Activated naive CD4-positive, alpha-beta T cell treated with anti-CD3 and anti-CD28 coated beads, Interleukin-2, amount 50 U/mL, for 24 hours (primary cell): ENCODE measurements around the gene SLC5A8.
"Not testable (repeated sequence)": the region's sequence is repeated elsewhere in the genome, so short reads cannot be mapped to it uniquely, and the experiment has no call there.

Experiments used
- H3K27ac Mint-ChIP-seq: one replicate; pipeline ENCODE4 v1.8.0; 2021; ENCODE audit warnings: mild to moderate bottlenecking, mixed read lengths
- H3K27me3 Mint-ChIP-seq: one replicate; pipeline ENCODE4 v1.8.0; 2021; ENCODE audit warnings: mixed read lengths
- H3K36me3 Mint-ChIP-seq: one replicate; pipeline ENCODE4 v1.8.0; 2021; ENCODE audit warnings: mixed read lengths
- H3K4me1 Mint-ChIP-seq: one replicate; pipeline ENCODE4 v1.8.0; 2021; ENCODE audit warnings: mixed read lengths
- H3K4me3 Mint-ChIP-seq: one replicate; pipeline ENCODE4 v1.8.0; 2021; ENCODE audit warnings: mild to moderate bottlenecking, mixed read lengths
- H3K9me3 Mint-ChIP-seq: one replicate; pipeline ENCODE4 v1.8.0; 2021; ENCODE audit warnings: mixed read lengths

Gene SLC5A8

GRCh38 chr12:101200824-101201223 is 9.2 kb downstream of the SLC5A8 start:
- Mint-ChIP-seq H3K36me3 (no peaks in the 10 kb centered on the region), H3K4me3 (no peak overlapping the region), H3K9me3 (no peaks in the 10 kb centered on the region), H3K4me1 (no peaks in the 10 kb centered on the region), H3K27ac (no peak overlapping the region), H3K27me3 (peaks cover 2% of the 10 kb centered on the region)

GRCh38 chr12:101200145-101200544 is 9.9 kb downstream of the SLC5A8 start:
- Mint-ChIP-seq H3K4me3 (no peak overlapping the region), H3K27ac (no peak overlapping the region), H3K27me3 (peaks cover 2% of the 10 kb centered on the region), H3K4me1 (no peaks in the 10 kb centered on the region), H3K9me3 (no peaks in the 10 kb centered on the region), H3K36me3 (no peaks in the 10 kb centered on the region)

- Mint-ChIP-seq H3K27me3 (no peaks in the 10 kb centered on the region), H3K9me3 (no peaks in the 10 kb centered on the region), H3K36me3 (no peaks in the 10 kb centered on the region), H3K27ac (no peak overlapping the region), H3K4me1 (no peaks in the 10 kb centered on the region), H3K4me3 (no peak overlapping the region)
These were observed 23.7 kb downstream of the SLC5A8 start for GRCh38 chr12:101186291-101186690.

- H3K4me3 Mint-ChIP-seq = no peak overlapping the region
These were observed 28.3 kb downstream of the SLC5A8 start for GRCh38 chr12:101181776-101182175.

GRCh38 chr12:101174541-101174940 is 35.5 kb downstream of the SLC5A8 start:
- Mint-ChIP-seq H3K4me1 (no peaks in the 10 kb centered on the region), H3K9me3 (peaks cover 16% of the 10 kb centered on the region), H3K36me3 (no peaks in the 10 kb centered on the region), H3K27me3 (peaks cover 6% of the 10 kb centered on the region), H3K27ac (no peak overlapping the region), H3K4me3 (no peak overlapping the region)

More at GRCh38 chr12:101181776-101182175, 28.3 kb downstream of the SLC5A8 start:
- Mint-ChIP-seq H3K9me3 (peaks cover 1% of the 10 kb centered on the region), H3K4me1 (no peaks in the 10 kb centered on the region), H3K36me3 (no peaks in the 10 kb centered on the region), H3K27me3 (no peaks in the 10 kb centered on the region), H3K27ac (no peak overlapping the region)

GRCh38 chr12:101173197-101173749 is 36.8 kb downstream of the SLC5A8 start:
- H3K36me3 Mint-ChIP-seq = no peaks in the 10 kb centered on the region
- H3K27me3 Mint-ChIP-seq = peaks cover 6% of the 10 kb centered on the region

GRCh38 chr12:101172316-101172715 is 37.7 kb downstream of the SLC5A8 start:
- no peaks in the 10 kb centered on the region for H3K4me1 Mint-ChIP-seq
- H3K36me3 Mint-ChIP-seq = no peaks in the 10 kb centered on the region
- no peak overlapping the region for H3K27ac Mint-ChIP-seq
- H3K4me3 Mint-ChIP-seq = no peak overlapping the region
- peaks cover 6% of the 10 kb centered on the region for H3K27me3 Mint-ChIP-seq
- H3K9me3 Mint-ChIP-seq = peaks cover 16% of the 10 kb centered on the region

More at GRCh38 chr12:101173197-101173749, 36.8 kb downstream of the SLC5A8 start:
- H3K4me3 Mint-ChIP-seq = no peak overlapping the region
- peaks cover 16% of the 10 kb centered on the region for H3K9me3 Mint-ChIP-seq
- no peak overlapping the region for H3K27ac Mint-ChIP-seq
- no peaks in the 10 kb centered on the region for H3K4me1 Mint-ChIP-seq

- Mint-ChIP-seq H3K4me1 (no peaks in the 10 kb centered on the region), H3K36me3 (no peaks in the 10 kb centered on the region), H3K4me3 (no peak overlapping the region), H3K27me3 (peaks cover 6% of the 10 kb centered on the region), H3K9me3 (no peaks in the 10 kb centered on the region), H3K27ac (no peak overlapping the region)
These were observed 42.0 kb downstream of the SLC5A8 start for GRCh38 chr12:101168001-101168400.

GRCh38 chr12:101166866-101167265 is 43.2 kb downstream of the SLC5A8 start:
- H3K4me3 Mint-ChIP-seq = no peak overlapping the region
- no peaks in the 10 kb centered on the region for H3K36me3 Mint-ChIP-seq
- no peaks in the 10 kb centered on the region for H3K9me3 Mint-ChIP-seq
- no peaks in the 10 kb centered on the region for H3K4me1 Mint-ChIP-seq
- H3K27me3 Mint-ChIP-seq = peaks cover 6% of the 10 kb centered on the region
- no peak overlapping the region for H3K27ac Mint-ChIP-seq

- H3K4me1 Mint-ChIP-seq = no peaks in the 10 kb centered on the region
- H3K27ac Mint-ChIP-seq = no peak overlapping the region
- H3K27me3 Mint-ChIP-seq = no peaks in the 10 kb centered on the region
- H3K9me3 Mint-ChIP-seq = no peaks in the 10 kb centered on the region
- no peaks in the 10 kb centered on the region for H3K36me3 Mint-ChIP-seq
- H3K4me3 Mint-ChIP-seq = no peak overlapping the region
These were observed 44.7 kb downstream of the SLC5A8 start for GRCh38 chr12:101165319-101165718.

- H3K9me3 Mint-ChIP-seq, H3K36me3 Mint-ChIP-seq, H3K27me3 Mint-ChIP-seq, H3K27ac Mint-ChIP-seq, H3K4me1 Mint-ChIP-seq, H3K4me3 Mint-ChIP-seq: not testable (repeated sequence)
These were observed 64.1 kb downstream of the SLC5A8 start for GRCh38 chr12:101145777-101146431.

- Mint-ChIP-seq H3K4me3 (no peak overlapping the region), H3K9me3 (no peaks in the 10 kb centered on the region), H3K36me3 (no peaks in the 10 kb centered on the region), H3K27me3 (peaks cover 6% of the 10 kb centered on the region), H3K4me1 (no peaks in the 10 kb centered on the region), H3K27ac (no peak overlapping the region)
These were observed 82.4 kb downstream of the SLC5A8 start for GRCh38 chr12:101127521-101128219.

GRCh38 chr12:101117842-101118241 is 92.2 kb downstream of the SLC5A8 start:
- Mint-ChIP-seq H3K27ac (no peak overlapping the region), H3K4me1 (no peaks in the 10 kb centered on the region), H3K27me3 (no peaks in the 10 kb centered on the region), H3K4me3 (no peak overlapping the region), H3K36me3 (no peaks in the 10 kb centered on the region), H3K9me3 (no peaks in the 10 kb centered on the region)

GRCh38 chr12:101116911-101117310 is 93.1 kb downstream of the SLC5A8 start:
- Mint-ChIP-seq H3K27me3 (no peaks in the 10 kb centered on the region), H3K36me3 (no peaks in the 10 kb centered on the region), H3K4me3 (no peak overlapping the region), H3K9me3 (no peaks in the 10 kb centered on the region), H3K4me1 (no peaks in the 10 kb centered on the region), H3K27ac (no peak overlapping the region)

- Mint-ChIP-seq H3K27ac (no peak overlapping the region), H3K4me1 (no peaks in the 10 kb centered on the region), H3K27me3 (no peaks in the 10 kb centered on the region), H3K36me3 (no peaks in the 10 kb centered on the region), H3K9me3 (no peaks in the 10 kb centered on the region), H3K4me3 (no peak overlapping the region)
These were observed 94.7 kb downstream of the SLC5A8 start for GRCh38 chr12:101115326-101115725.

- H3K27me3 Mint-ChIP-seq = peaks cover 2% of the 10 kb centered on the region
- no peak overlapping the region for H3K4me3 Mint-ChIP-seq
- no peaks in the 10 kb centered on the region for H3K9me3 Mint-ChIP-seq
- H3K27ac Mint-ChIP-seq = no peak overlapping the region
- no peaks in the 10 kb centered on the region for H3K36me3 Mint-ChIP-seq
- H3K4me1 Mint-ChIP-seq = no peaks in the 10 kb centered on the region
These were observed 98.6 kb downstream of the SLC5A8 start for GRCh38 chr12:101111441-101111840.
